ENCODE results near the gene SERPINB2. TPM values are rescaled to one million over a fixed set of nuclear protein-coding genes. Genes with fewer than 3 reads are reported as not detected.

The SERPINB2 gene
- total RNA-seq, 1 experiment from 2014 or later = not detected

DNA sequence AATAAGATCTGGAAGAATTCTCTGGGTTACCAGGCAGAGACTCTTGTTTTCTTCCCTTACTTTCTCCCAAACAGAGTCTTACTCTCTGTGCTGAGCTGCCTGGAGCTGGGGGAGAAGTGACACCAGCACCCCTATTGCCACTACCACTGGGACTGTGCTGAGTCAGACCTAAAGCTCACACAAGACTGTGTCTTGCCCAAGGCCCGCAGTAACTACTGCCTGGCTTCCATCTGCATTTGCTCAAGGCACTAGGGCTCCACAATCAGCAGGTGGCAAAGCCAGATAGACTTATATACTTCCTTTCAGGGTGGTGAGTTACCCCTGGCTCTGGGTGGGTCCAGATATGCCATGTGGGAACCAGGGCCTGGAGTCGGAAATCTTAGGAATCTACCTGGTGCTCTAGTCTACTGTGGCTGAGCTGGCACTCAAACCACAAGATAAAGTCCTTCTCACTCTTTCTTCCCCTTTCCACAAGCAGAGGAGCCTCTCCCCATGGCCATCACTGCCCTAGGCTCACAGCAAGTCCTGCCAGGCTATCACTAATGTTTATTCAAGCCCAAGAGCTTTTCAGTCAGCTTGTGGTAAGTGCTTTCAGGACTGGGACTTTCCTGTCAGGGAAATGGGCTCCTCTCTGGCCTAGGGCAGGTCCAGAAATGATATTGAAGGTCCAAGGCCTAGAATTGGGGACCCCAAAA lies 27.6 kb upstream of the SERPINB2 start:
- no peaks in the 10 kb centered on the region for H3K27me3 Mint-ChIP-seq (ENCODE audit: low read depth)
- no peaks in the 10 kb centered on the region for H3K4me1 Mint-ChIP-seq
- ChIA-PET CTCF (interaction anchor here (0.6 to 2.0 kb wide), 2 partner anchors 77 to 135 kb away, joined by 3 to 8 read pairs; no protein-coding TSS in a partner anchor), POLR2A (no interaction called here)
- no peak for TF ChIP-seq SP1 (CRISPR knock-in tag; conservative IDR thresholded peaks at IDR 0.05)
- no peak for TF ChIP-seq NFATC4 (CRISPR knock-in tag; IDR thresholded peaks at IDR 0.05)
- TF ChIP-seq, protein P1, sequence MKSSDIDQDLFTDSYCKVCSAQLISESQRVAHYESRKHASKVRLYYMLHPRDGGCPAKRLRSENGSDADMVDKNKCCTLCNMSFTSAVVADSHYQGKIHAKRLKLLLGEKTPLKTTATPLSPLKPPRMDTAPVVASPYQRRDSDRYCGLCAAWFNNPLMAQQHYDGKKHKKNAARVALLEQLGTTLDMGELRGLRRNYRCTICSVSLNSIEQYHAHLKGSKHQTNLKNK (CRISPR knock-in tag; IDR thresholded peaks at IDR 0.05) = no peak
- DNase-seq (ENCODE audit: low spot score) = no peak
- H3K36me3 Mint-ChIP-seq = no peaks in the 10 kb centered on the region
- no peak overlapping the region for H3K4me3 Mint-ChIP-seq
- H3K9me3 Mint-ChIP-seq = peaks cover 3% of the 10 kb centered on the region; the same call in 1 of the 2 replicates
- H3K27ac Mint-ChIP-seq = no peak overlapping the region
- no peak for ATAC-seq

DNA sequence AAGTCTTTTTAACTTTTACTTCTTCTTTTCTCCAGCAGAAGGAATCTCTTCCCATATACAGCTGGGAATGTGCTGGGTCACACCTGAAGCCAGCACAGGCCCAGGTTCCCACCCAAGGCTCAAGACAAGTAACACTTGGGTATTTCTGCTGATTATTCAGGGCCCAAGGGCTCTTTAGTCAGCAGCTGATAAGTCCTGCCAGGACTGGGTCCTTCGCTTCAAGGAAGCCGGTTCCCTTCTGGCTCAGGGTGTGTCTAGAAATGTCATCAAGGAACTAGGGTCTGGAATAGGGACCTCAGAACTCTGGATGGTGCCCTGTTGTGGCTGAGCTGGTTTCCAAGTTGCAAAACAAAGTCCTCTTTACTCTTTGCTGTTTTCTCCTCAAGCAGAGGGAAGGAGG lies 27.0 kb upstream of the SERPINB2 start:
- no peak for DNase-seq (ENCODE audit: low spot score)
- no peaks in the 10 kb centered on the region for H3K27me3 Mint-ChIP-seq (ENCODE audit: low read depth)
- no peak overlapping the region for H3K27ac Mint-ChIP-seq
- CTCF ChIA-PET = interaction anchor here (0.6 to 2.0 kb wide), 2 partner anchors 76 to 134 kb away, joined by 3 to 8 read pairs; no protein-coding TSS in a partner anchor
- POLR2A ChIA-PET = no interaction called here
- no peaks in the 10 kb centered on the region for H3K36me3 Mint-ChIP-seq
- ATAC-seq = no peak
- no peak overlapping the region for H3K4me3 Mint-ChIP-seq
- TF ChIP-seq SP1 (CRISPR knock-in tag; conservative IDR thresholded peaks at IDR 0.05) (no peak), OVOL2 (CRISPR knock-in tag; IDR thresholded peaks at IDR 0.05; ENCODE audit: borderline replicate concordance) (no peak), NR3C1 (CRISPR knock-in tag; conservative IDR thresholded peaks at IDR 0.05; ENCODE audit: low read depth) (no peak), ZNF423 (CRISPR knock-in tag; IDR thresholded peaks at IDR 0.05) (no peak), MXD4 (CRISPR knock-in tag; IDR thresholded peaks at IDR 0.05; ENCODE audit: borderline replicate concordance) (no peak), ZNF416 (CRISPR knock-in tag; IDR thresholded peaks at IDR 0.05) (no peak), IRF2 (CRISPR knock-in tag; IDR thresholded peaks at IDR 0.05; ENCODE audit: borderline replicate concordance, low read depth) (no peak), NR1H2 (CRISPR knock-in tag; IDR thresholded peaks at IDR 0.05) (no peak)
- TF ChIP-seq, protein P2, sequence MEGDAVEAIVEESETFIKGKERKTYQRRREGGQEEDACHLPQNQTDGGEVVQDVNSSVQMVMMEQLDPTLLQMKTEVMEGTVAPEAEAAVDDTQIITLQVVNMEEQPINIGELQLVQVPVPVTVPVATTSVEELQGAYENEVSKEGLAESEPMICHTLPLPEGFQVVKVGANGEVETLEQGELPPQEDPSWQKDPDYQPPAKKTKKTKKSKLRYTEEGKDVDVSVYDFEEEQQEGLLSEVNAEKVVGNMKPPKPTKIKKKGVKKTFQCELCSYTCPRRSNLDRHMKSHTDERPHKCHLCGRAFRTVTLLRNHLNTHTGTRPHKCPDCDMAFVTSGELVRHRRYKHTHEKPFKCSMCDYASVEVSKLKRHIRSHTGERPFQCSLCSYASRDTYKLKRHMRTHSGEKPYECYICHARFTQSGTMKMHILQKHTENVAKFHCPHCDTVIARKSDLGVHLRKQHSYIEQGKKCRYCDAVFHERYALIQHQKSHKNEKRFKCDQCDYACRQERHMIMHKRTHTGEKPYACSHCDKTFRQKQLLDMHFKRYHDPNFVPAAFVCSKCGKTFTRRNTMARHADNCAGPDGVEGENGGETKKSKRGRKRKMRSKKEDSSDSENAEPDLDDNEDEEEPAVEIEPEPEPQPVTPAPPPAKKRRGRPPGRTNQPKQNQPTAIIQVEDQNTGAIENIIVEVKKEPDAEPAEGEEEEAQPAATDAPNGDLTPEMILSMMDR (IDR thresholded peaks at IDR 0.05) = no peak
- TF ChIP-seq, protein P3, sequence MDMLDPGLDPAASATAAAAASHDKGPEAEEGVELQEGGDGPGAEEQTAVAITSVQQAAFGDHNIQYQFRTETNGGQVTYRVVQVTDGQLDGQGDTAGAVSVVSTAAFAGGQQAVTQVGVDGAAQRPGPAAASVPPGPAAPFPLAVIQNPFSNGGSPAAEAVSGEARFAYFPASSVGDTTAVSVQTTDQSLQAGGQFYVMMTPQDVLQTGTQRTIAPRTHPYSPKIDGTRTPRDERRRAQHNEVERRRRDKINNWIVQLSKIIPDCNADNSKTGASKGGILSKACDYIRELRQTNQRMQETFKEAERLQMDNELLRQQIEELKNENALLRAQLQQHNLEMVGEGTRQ (CRISPR knock-in tag; IDR thresholded peaks at IDR 0.05) = no peak
- TF ChIP-seq, protein P4, sequence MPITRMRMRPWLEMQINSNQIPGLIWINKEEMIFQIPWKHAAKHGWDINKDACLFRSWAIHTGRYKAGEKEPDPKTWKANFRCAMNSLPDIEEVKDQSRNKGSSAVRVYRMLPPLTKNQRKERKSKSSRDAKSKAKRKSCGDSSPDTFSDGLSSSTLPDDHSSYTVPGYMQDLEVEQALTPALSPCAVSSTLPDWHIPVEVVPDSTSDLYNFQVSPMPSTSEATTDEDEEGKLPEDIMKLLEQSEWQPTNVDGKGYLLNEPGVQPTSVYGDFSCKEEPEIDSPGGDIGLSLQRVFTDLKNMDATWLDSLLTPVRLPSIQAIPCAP (CRISPR knock-in tag; IDR thresholded peaks at IDR 0.05) = no peak
- TF ChIP-seq, protein P5, sequence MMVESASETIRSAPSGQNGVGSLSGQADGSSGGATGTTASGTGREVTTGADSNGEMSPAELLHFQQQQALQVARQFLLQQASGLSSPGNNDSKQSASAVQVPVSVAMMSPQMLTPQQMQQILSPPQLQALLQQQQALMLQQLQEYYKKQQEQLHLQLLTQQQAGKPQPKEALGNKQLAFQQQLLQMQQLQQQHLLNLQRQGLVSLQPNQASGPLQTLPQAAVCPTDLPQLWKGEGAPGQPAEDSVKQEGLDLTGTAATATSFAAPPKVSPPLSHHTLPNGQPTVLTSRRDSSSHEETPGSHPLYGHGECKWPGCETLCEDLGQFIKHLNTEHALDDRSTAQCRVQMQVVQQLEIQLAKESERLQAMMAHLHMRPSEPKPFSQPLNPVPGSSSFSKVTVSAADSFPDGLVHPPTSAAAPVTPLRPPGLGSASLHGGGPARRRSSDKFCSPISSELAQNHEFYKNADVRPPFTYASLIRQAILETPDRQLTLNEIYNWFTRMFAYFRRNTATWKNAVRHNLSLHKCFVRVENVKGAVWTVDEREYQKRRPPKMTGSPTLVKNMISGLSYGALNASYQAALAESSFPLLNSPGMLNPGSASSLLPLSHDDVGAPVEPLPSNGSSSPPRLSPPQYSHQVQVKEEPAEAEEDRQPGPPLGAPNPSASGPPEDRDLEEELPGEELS (CRISPR knock-in tag; IDR thresholded peaks at IDR 0.05) = no peak
- TF ChIP-seq, protein P6, sequence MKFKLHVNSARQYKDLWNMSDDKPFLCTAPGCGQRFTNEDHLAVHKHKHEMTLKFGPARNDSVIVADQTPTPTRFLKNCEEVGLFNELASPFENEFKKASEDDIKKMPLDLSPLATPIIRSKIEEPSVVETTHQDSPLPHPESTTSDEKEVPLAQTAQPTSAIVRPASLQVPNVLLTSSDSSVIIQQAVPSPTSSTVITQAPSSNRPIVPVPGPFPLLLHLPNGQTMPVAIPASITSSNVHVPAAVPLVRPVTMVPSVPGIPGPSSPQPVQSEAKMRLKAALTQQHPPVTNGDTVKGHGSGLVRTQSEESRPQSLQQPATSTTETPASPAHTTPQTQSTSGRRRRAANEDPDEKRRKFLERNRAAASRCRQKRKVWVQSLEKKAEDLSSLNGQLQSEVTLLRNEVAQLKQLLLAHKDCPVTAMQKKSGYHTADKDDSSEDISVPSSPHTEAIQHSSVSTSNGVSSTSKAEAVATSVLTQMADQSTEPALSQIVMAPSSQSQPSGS (CRISPR knock-in tag; IDR thresholded peaks at IDR 0.05; ENCODE audit: borderline replicate concordance, low read depth) = no peak
- TF ChIP-seq, protein P7, sequence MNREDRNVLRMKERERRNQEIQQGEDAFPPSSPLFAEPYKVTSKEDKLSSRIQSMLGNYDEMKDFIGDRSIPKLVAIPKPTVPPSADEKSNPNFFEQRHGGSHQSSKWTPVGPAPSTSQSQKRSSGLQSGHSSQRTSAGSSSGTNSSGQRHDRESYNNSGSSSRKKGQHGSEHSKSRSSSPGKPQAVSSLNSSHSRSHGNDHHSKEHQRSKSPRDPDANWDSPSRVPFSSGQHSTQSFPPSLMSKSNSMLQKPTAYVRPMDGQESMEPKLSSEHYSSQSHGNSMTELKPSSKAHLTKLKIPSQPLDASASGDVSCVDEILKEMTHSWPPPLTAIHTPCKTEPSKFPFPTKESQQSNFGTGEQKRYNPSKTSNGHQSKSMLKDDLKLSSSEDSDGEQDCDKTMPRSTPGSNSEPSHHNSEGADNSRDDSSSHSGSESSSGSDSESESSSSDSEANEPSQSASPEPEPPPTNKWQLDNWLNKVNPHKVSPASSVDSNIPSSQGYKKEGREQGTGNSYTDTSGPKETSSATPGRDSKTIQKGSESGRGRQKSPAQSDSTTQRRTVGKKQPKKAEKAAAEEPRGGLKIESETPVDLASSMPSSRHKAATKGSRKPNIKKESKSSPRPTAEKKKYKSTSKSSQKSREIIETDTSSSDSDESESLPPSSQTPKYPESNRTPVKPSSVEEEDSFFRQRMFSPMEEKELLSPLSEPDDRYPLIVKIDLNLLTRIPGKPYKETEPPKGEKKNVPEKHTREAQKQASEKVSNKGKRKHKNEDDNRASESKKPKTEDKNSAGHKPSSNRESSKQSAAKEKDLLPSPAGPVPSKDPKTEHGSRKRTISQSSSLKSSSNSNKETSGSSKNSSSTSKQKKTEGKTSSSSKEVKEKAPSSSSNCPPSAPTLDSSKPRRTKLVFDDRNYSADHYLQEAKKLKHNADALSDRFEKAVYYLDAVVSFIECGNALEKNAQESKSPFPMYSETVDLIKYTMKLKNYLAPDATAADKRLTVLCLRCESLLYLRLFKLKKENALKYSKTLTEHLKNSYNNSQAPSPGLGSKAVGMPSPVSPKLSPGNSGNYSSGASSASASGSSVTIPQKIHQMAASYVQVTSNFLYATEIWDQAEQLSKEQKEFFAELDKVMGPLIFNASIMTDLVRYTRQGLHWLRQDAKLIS (CRISPR knock-in tag; IDR thresholded peaks at IDR 0.05; ENCODE audit: borderline replicate concordance) = no peak
- TF ChIP-seq, protein P8, sequence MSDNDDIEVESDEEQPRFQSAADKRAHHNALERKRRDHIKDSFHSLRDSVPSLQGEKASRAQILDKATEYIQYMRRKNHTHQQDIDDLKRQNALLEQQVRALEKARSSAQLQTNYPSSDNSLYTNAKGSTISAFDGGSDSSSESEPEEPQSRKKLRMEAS (CRISPR knock-in tag; IDR thresholded peaks at IDR 0.05) = no peak
- no peaks in the 10 kb centered on the region for H3K4me1 Mint-ChIP-seq
- H3K9me3 Mint-ChIP-seq = no peaks in the 10 kb centered on the region

Data from WTC11 (cell line).